CD4-positive, alpha-beta T cell treated with Interleukin-15 for 1 hour (primary cell): ENCODE measurements around the gene GPC1.

ENCODE experiments used
- DNase-seq: peaks from one replicate; pipeline ENCODE4 v3.0.0-alpha.2; 2020

The GPC1 gene

DNA sequence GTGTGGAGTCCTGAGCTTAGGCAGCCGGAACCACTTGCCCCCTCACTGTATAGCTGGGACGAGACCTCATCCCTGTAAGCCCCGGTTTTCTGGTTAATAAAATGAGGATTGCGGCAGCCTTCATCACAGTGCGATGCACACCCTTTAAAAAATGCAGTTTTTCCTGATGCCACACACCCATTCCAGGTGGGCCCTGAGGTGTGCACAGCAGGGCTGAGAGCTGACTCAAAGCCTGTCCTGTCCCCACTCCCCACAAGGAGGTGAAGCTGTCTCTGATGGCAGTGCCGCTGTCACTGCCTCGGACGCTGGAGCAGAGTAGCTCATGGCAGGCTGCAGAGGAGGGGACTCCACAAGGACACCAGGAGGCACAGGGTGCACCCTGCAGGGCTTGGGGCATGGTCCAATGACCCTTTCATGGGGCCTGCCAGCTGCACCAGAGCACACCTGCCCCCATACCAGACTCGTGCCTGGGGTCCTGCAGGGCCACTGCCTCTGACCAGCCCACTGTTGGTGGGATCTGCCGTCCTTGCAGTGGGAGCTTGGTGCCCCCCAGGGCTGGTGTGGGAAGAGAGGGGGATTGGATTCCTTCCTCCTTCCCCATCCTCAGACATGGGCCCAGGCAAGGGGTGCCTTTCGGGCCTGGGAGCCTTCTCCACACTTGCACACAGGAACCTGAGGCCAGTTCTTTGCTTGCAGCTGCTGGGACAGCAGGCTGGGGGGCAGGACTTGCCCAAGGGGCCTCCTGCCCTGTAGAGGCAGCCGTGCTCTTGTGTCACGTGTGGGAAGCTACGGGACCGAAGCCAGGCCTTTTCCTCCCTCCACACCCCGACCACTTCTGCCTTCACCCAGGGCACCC lies 22.8 kb downstream of the GPC1 start:
- DNase-seq, result no peak

DNA sequence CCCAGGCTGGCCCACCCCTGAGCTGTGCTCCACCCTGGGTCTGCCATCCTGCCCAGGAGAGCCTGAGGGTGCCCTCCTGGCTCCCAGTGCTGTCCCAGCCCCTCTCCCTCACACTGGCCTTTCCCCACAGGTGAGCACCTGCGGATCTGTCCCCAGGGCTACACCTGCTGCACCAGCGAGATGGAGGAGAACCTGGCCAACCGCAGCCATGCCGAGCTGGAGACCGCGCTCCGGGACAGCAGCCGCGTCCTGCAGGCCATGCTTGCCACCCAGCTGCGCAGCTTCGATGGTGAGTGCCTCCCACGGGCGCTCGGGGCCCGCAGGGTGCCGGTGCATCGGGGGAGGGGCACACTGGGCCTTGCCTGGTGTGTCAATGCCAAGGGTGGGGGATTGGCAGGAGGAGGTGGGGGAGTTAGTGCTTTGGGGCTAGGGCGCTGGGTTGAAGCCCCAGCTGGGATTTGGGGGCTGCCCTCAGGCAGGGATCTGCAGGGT lies 23.5 kb downstream of the GPC1 start:
- DNase-seq, result no peak

DNA sequence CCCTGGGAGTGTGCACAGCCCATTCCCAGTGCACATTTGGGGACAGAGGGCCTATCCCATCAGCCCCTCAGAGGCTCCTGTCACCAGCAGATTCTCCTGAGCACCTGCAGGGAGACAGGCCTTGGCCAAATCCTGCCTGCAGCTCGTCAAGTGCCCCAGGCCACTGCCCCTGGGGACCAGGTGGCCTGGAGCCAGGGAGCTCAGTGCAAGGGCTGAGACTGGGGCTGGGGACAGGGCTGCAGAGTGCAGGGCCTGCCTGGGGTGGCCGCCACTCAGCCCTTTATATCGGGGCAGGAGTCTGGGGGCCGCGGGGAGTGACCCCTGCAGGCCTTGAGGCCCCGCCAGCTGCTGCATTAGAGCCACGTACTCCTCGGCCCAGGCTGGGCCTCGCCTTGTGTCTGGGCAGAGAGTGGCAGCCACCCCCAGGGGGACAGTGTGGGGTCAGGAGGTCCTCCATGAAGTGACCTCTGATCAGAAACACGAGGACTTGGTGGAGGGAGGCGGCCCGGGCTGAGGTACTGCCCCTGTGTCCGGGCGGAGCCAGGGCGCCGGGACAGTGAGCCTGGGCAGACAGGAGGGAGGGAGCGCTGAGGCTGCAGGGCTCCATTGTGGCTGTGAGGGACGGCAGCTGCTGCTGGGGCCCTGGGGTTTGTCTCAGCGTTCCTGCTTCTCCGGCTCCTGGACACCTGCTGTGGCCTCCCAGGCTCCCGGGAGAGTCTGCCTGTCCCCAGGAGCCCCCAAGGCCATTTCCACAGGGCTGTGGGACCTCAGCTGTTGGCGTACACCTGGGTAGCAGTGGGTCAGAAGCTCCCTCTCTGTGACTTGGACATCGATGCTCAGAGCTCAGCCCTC lies 24.2 kb downstream of the GPC1 start:
- DNase-seq, result peak; percentile 14

DNA sequence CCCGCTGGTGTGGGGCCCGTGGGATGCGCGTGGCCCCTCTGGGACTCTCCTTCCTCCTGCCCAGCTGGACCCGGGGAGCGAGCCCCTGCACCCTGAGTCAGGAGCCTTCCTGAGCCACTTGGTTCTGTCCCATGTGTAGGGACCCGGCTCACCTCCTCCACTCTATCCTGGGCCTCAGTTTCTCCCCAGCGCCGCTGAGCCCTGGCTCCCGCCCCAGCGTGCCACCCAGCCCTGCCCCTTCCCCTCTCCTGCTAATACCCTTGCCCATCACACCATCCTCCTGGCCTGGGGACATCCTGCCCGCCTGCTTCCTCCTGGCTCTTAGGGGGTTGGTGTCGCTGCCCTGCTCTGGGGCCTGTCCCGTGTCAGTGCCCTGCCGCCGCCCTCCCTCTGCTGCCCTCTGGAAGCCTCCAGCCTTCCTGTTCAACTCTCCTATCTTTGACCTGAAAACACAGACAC lies 24.8 kb downstream of the GPC1 start:
- peak; percentile 13 for DNase-seq

DNA sequence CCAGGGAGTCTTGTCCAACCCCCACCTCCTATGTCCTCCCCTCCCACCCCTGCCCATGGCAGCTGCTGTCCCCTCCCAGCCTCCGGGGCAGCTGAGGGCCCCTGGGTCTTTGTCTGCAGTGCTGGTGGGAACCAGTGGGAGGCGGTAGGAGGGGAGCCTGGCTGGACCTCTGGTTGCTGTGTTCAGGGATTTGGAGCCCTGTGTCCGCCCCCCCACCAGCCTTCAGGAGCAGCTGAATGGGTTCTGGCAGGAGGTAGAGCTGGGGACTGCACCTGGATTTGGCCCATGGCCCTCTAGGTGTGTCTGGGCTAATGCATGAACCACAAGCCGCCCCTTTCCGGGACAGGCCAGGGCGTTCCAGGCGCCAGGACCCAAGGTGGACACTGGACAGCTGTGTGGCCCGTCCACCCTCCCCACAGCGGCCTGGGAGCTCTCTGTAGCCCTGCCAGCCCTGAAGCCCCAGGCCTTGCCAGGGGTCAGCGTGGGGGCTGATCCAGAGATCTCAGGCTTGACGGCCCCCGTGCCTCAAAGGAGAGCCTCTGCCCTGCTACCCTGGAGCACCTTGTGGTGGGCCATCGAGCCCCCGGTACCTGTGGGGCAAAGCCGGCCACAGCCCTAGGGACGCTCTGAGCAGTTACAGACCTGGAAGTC lies 25.4 kb downstream of the GPC1 start:
- DNase-seq, result peak; percentile 12

DNA sequence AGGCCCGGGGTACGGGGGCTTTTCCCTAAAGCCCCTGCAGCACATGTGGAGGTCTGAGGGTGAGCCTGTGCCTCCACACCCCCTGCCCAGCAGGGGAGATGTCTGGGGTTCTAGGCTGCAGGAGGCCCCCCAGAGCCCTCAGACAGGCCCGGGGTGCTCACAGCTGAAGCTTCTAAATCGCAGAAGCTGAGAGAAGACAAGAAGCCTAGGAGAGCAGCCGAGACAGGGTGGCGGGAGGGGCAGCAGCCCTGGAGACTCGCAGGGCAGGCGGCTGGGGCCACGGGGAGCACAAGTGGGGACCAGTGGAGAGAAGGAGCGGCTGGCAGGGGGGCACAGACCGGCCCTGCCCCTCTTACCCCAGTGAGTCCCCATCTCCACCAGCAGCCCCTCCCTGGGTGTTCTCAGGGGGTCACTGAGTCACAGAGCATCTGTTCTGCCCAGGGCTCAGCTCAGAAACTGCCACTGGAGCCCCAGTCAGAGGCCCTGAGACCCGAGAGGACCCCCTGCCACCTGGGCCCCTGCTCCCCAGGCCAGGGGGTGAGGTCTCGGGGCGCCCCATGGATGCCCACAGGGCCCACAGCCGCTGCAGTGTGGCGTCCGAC lies 26.1 kb downstream of the GPC1 start:
- DNase-seq, result peak; percentile 11

DNA sequence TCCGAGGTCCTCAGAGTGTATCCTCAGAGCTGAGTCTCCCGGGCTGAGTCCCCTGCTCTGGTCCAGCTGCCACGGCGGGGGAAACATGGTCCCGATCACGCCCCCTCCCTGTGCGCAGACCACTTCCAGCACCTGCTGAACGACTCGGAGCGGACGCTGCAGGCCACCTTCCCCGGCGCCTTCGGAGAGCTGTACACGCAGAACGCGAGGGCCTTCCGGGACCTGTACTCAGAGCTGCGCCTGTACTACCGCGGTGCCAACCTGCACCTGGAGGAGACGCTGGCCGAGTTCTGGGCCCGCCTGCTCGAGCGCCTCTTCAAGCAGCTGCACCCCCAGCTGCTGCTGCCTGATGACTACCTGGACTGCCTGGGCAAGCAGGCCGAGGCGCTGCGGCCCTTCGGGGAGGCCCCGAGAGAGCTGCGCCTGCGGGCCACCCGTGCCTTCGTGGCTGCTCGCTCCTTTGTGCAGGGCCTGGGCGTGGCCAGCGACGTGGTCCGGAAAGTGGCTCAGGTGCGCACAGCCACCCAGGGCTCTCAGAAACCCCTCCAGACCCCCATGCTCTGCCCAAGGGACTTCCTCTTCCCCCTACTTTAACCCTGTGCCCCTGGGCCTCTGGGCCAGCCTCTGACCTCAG lies 26.7 kb downstream of the GPC1 start:
- DNase-seq, result no peak

DNA sequence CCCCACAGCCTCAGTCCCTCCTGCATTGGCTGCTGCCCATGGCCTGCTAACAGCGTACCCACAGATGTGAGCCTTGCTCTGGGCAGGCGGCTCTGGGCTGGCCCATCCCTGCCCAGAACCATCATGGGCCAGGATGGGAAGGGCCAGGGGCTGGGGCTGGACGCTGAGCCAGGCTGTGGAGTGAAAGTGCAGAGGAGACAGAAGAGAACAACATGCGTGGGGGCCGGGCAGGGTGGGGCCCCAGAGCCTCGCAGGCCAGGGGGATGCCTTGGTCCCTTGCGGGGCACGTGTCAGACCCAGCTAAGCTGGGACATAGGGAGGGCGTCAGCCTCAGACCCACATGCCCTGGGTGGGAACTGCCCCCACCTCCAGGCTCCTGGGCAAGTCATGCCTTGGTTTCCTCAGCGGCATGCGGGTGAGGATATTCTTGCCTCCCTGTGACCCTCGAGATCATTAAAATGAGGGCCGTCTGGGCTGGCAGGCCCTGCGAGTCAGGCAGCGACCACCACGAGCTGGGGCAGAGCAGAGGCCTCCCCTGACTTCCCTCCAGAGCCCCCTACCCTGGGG lies 27.3 kb downstream of the GPC1 start:
- no peak for DNase-seq

DNA sequence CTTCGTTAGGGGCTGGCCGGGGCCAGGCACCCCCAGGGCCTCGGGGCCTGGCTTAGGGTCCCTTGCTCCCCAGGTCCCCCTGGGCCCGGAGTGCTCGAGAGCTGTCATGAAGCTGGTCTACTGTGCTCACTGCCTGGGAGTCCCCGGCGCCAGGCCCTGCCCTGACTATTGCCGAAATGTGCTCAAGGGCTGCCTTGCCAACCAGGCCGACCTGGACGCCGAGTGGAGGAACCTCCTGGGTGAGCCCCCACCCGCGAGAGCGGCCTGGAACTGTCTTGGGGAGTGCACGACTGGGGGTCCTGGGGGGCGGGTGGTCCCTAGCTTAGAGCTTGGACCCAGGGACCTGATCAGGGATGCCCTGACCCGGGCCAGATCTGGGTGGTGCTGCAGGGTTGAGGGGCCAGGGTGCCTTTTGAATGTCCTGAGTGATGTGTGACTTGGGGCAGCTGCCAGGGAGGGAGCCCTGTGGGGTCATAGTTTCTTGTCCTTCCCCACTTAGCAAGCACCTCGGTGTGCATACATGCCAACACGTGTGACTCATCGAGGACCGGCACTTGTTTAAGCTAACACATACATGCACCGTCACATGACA lies 27.9 kb downstream of the GPC1 start:
- peak; percentile 10 for DNase-seq

DNA sequence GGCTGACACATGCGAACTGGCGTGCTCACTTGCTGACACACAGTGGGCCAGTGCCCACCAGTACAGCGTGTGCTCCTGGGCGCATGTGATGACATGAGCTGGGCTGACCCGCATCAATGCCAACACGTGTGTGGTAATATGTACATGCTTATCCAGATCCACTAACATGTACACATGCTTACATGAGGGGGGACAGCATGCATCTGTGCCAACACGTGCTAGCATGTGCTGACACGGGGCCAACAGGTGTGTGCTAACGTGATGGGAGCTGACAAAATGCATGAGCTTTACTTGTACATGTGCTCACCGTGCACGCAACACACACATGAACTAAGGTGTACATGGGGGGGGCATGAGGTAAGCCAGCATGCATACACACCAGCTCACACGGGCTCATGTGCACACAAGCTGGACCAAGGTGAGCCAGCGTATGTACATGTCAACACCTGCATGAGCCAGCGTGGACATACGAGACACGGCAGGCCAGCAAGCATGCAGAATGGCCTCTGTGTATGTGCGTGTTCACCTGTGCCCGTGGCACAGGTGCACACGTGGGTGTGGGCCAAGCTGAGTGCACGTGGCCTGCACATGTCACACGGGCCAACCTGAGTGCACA lies 28.5 kb downstream of the GPC1 start:
- peak; percentile 13 for DNase-seq

DNA sequence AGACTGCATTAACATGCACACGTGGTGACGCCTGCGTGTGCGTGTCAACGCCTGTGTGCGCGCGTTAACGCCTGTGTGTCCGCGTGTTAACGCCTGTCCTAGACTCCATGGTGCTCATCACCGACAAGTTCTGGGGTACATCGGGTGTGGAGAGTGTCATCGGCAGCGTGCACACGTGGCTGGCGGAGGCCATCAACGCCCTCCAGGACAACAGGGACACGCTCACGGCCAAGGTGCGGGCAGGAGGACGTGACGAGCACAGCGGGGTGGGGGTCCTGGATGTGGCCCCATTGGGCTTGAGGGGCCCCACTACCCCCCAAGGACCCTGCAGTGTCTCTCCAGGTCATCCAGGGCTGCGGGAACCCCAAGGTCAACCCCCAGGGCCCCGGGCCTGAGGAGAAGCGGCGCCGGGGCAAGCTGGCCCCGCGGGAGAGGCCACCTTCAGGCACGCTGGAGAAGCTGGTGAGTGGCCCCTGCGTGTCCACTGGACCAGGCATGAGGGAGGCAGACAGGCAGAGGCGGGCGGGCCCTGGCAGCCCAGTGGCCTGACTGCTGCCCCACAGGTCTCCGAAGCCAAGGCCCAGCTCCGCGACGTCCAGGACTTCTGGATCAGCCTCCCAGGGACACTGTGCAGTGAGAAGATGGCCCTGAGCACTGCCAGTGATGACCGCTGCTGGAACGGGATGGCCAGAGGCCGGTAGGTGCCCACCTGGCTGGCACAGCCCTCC lies 29.2 kb downstream of the GPC1 start:
- peak; percentile 14 for DNase-seq

DNA sequence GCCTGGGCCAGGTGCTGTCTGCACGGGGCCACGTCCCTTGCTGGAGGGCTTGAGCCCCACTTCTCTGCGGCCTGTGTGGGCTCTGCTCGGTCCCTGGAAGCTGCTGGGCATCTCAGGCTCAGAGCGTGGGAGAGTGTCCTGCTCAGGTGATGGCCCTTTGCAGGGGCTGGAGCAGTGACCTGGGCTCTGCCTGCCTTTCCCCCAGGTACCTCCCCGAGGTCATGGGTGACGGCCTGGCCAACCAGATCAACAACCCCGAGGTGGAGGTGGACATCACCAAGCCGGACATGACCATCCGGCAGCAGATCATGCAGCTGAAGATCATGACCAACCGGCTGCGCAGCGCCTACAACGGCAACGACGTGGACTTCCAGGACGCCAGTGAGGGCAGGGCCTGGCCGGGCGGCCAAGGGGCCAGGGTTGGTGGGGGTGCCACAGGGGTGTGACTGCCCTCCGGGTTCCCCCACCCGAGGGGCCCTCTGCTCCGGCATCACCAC lies 29.9 kb downstream of the GPC1 start:
- DNase-seq, result peak; percentile 13

DNA sequence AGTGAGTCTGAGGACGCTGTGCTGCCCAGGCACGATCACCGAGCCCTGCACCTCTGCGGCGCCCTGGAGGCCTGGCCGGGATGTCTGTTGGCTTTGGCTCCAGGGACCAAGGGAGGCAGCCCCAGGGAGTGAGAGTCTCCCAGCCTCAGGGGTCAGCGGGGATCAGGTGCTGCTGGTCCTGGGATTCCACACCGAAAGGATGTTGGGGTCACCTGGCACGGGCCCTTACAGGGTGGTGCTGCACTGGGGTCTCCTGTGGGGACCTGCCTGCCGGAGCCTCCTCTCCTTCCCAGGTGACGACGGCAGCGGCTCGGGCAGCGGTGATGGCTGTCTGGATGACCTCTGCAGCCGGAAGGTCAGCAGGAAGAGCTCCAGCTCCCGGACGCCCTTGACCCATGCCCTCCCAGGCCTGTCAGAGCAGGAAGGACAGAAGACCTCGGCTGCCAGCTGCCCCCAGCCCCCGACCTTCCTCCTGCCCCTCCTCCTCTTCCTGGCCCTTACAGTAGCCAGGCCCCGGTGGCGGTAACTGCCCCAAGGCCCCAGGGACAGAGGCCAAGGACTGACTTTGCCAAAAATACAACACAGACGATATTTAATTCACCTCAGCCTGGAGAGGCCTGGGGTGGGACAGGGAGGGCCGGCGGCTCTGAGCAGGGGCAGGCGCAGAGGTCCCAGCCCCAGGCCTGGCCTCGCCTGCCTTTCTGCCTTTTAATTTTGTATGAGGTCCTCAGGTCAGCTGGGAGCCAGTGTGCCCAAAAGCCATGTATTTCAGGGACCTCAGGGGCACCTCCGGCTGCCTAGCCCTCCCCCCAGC lies 30.5 kb downstream of the GPC1 start:
- DNase-seq, result peak; percentile 10

DNA sequence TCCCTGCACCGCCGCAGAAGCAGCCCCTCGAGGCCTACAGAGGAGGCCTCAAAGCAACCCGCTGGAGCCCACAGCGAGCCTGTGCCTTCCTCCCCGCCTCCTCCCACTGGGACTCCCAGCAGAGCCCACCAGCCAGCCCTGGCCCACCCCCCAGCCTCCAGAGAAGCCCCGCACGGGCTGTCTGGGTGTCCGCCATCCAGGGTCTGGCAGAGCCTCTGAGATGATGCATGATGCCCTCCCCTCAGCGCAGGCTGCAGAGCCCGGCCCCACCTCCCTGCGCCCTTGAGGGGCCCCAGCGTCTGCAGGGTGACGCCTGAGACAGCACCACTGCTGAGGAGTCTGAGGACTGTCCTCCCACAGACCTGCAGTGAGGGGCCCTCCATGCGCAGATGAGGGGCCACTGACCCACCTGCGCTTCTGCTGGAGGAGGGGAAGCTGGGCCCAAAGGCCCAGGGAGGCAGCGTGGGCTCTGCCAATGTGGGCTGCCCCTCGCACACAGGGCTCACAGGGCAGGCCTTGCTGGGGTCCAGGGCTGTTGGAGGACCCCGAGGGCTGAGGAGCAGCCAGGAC lies 31.2 kb downstream of the GPC1 start:
- peak; percentile 13 for DNase-seq

DNA sequence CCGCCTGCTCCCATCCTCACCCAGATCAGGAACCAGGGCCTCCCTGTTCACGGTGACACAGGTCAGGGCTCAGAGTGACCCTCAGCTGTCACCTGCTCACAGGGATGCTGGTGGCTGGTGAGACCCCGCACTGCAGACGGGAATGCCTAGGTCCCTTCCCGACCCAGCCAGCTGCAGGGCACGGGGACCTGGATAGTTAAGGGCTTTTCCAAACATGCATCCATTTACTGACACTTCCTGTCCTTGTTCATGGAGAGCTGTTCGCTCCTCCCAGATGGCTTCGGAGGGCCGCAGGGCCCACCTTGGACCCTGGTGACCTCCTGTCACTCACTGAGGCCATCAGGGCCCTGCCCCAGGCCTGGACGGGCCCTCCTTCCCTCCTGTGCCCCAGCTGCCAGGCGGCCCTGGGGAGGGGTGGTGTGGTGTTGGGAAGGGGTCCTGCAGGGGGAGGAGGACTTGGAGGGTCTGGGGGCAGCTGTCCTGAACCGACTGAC lies 31.7 kb downstream of the GPC1 start:
- no peak for DNase-seq

DNA sequence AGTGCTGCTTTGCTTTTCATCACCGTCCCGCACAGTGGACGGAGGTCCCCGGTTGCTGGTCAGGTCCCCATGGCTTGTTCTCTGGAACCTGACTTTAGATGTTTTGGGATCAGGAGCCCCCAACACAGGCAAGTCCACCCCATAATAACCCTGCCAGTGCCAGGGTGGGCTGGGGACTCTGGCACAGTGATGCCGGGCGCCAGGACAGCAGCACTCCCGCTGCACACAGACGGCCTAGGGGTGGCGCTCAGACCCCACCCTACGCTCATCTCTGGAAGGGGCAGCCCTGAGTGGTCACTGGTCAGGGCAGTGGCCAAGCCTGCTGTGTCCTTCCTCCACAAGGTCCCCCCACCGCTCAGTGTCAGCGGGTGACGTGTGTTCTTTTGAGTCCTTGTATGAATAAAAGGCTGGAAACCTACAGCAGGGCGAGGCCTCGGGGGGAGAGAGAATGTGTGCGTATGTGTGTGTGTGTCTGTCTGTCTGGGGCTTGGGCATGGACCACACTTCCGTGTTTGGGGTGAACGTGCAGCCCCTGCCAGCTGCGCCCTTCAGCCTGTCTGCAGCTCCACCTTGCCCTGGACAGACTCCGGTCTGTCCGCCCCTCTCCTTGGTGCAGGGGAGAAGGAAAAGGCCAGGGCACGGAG lies 32.3 kb downstream of the GPC1 start:
- no peak for DNase-seq

DNA sequence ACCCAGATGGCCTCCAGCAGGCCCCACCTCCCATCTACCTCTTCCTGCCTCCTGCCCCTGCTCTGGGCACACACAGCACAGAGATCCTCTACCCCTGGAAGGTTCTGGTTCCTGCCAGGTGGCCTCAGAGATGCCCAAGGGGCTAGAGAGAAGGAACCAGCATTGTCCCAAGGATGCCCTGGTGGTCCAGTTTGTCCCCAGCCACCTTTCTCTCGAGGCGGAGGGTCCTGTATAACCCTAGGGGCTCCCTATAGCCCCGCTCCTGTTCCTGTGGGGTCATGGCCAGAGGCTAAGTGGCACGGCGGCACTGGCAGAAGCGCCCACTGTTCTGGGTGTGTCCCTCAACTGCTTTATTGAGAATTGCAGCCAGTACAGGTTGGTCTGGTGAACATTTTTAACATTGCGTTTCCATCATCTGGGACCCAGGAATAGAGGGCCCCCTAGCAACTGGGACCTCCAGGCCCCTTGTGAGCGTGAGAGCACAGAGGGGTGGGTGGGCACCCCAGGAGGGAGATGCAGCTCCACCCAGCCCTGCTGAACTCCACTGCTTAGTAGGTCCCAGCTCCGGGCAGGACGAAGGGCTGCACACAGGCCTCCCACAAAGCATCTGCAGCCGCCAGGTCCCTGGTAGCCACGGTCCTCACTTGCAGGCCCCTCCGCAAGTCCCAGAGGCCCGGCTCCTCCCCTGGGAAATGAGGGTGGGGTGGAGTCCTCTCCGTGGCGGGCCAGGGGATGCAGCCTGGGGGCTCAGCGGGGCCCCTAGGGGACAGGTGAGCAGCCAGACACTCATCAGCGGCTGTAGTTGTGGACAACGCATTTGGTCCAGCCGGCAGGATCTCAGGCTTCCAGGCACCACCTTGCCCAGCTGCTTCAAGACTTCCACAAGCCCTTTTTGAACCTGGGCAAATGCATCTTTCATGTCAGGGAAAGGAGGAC lies 33.1 kb downstream of the GPC1 start:
- peak; percentile 10 for DNase-seq
